Chondrocyte (in vitro differentiated cells): ENCODE results near the gene ALDH1B1. TPM values are rescaled to one million over a fixed set of nuclear protein-coding genes. Genes with fewer than 3 reads are reported as not detected.

ENCODE experiments used
- DNase-seq: peaks from one replicate; pipeline ENCODE4 v3.0.0; 2021; ENCODE audit warnings: mixed read lengths, low spot score
- H3K27ac Mint-ChIP-seq: one replicate; pipeline ENCODE4 v1.8.0; 2021; ENCODE audit warnings: mild to moderate bottlenecking, moderate library complexity, mixed read lengths; ENCODE audit not compliant: unreplicated experiment
- H3K27me3 Mint-ChIP-seq: 2 replicates; pipeline ENCODE4 v1.8.0; 2021; ENCODE audit warnings: low read depth, mixed read lengths
- H3K36me3 Mint-ChIP-seq: 2 replicates; pipeline ENCODE4 v1.8.0; 2021; ENCODE audit warnings: low read depth, mixed read lengths
- H3K4me1 Mint-ChIP-seq: 2 replicates; pipeline ENCODE4 v1.8.0; 2021; ENCODE audit warnings: low read depth, mild to moderate bottlenecking, mixed read lengths
- H3K4me3 Mint-ChIP-seq: one replicate; pipeline ENCODE4 v1.8.0; 2021; ENCODE audit warnings: mild to moderate bottlenecking, moderate library complexity, mixed read lengths; ENCODE audit not compliant: unreplicated experiment
- H3K9me3 Mint-ChIP-seq: 2 replicates; pipeline ENCODE4 v1.8.0; 2021; ENCODE audit warnings: low read depth, mixed read lengths
- CTCF ChIP-seq: fragments of 200-600 bp; sonication (generic); IDR thresholded peaks from 2 replicates; pipeline ENCODE4 v1.5.0; 2021; ENCODE audit warnings: antibody characterized with exemption, mild to moderate bottlenecking, moderate library complexity
- total RNA-seq: library from RNA; stranded (reverse); gene quantifications from 3 replicates; pipeline ENCODE4 v1.2.1, GENCODE V29; 2021

The ALDH1B1 gene
- total RNA-seq, 1 donor from 2014 or later, result 74.2 TPM

GRCh38 chr9:38345851-38346755, 46.4 kb upstream of the ALDH1B1 start:
- H3K27me3 Mint-ChIP-seq, result peaks cover 2% of the 10 kb centered on the region
- peaks cover 4% of the 10 kb centered on the region for H3K4me1 Mint-ChIP-seq
- no peak overlapping the region for H3K4me3 Mint-ChIP-seq
- H3K9me3 Mint-ChIP-seq, result peaks cover 8% of the 10 kb centered on the region
- no peak for TF ChIP-seq CTCF
- no peak for DNase-seq
- no peaks in the 10 kb centered on the region for H3K36me3 Mint-ChIP-seq
- H3K27ac Mint-ChIP-seq, result no peak overlapping the region

GRCh38 chr9:38346811-38347210, 45.7 kb upstream of the ALDH1B1 start:
- Mint-ChIP-seq H3K9me3 (peaks cover 7% of the 10 kb centered on the region), H3K4me3 (no peak overlapping the region), H3K27me3 (peaks cover 2% of the 10 kb centered on the region), H3K4me1 (peaks cover 4% of the 10 kb centered on the region), H3K36me3 (no peaks in the 10 kb centered on the region), H3K27ac (no peak overlapping the region)
- no peak for DNase-seq
- TF ChIP-seq CTCF, result no peak

DNA sequence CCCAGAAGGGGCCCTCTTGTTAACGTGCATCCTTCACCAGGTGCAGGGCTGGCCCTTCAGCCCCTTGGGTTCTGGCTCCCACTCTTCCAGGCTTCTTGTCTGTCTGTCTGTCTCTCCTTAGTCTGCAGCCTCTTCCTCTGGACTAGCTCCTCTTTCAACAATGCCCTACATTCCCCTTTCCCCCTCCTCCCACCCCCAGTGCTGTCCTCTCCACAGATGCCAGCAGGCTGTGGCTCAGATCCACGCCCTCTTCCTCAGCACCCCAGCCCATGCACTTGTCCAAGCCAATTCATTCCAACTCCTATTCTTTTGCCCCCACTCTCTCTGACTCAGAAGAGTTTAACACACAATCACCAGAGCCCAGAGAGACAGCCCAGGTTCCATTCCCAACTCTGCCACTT, 45.2 kb upstream of the ALDH1B1 start:
- Mint-ChIP-seq H3K27ac (no peak overlapping the region), H3K4me1 (peaks cover 4% of the 10 kb centered on the region), H3K36me3 (no peaks in the 10 kb centered on the region), H3K27me3 (peaks cover 2% of the 10 kb centered on the region), H3K9me3 (peaks cover 5% of the 10 kb centered on the region), H3K4me3 (no peak overlapping the region)
- no peak for TF ChIP-seq CTCF
- DNase-seq, result no peak

- no peak for DNase-seq
- Mint-ChIP-seq H3K27ac (no peak overlapping the region), H3K27me3 (peaks cover 2% of the 10 kb centered on the region), H3K36me3 (no peaks in the 10 kb centered on the region), H3K4me3 (no peak overlapping the region), H3K9me3 (peaks cover 5% of the 10 kb centered on the region), H3K4me1 (peaks cover 4% of the 10 kb centered on the region)
- no peak for TF ChIP-seq CTCF
Measured at GRCh38 chr9:38347946-38348345, 44.6 kb upstream of the ALDH1B1 start.

DNA sequence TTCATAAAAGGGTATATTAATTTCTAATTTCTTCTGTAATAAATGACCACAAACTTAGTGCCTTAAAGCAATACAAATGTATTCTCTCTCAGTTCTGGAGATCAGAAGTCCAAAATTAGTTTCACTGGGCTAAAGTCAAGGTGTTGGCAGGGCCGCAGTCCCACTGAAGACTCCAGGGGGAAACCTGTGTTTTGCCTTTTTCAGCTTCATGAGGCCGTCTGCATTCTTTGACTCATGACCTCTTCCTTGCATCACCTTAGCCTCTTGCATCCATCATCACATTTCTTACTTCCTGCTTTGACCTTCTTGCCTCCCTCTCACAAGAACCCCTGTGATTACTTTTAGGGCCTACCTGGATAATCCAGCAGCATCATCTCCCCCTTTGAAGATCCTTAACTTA, 42.0 kb upstream of the ALDH1B1 start:
- no peak overlapping the region for H3K4me3 Mint-ChIP-seq
- no peak overlapping the region for H3K27ac Mint-ChIP-seq
- peaks cover 2% of the 10 kb centered on the region for H3K27me3 Mint-ChIP-seq
- peaks cover 4% of the 10 kb centered on the region for H3K4me1 Mint-ChIP-seq
- H3K9me3 Mint-ChIP-seq, result peaks cover 5% of the 10 kb centered on the region
- no peak for TF ChIP-seq CTCF
- H3K36me3 Mint-ChIP-seq, result no peaks in the 10 kb centered on the region
- no peak for DNase-seq
